Natural killer cell (primary cell): ENCODE results near the gene CRTC1. TPM values are rescaled to one million over a fixed set of nuclear protein-coding genes. Genes with fewer than 3 reads are reported as not detected.
A peak's percentile ranks its signal among the peaks of the same experiment; 100 is the strongest.

ENCODE experiments used
- ATAC-seq, 3 donors: fragments of 150-1000 bp in 2 of 3; fragments of 200-7000 bp in 1 of 3; cut with Tn5 transposase; 1 replicate in 1 of 3; 2 replicates in 2 of 3; pipeline ENCODE4 v1.10.0; 2021; ENCODE audit warnings: mild to moderate bottlenecking in 2 of 3, moderate library complexity in 2 of 3
- DNase-seq, 2 donors: peaks; one replicate each; pipeline versions ENCODE4 v3.0.0 to v3.0.0-alpha.2; 2013 to 2021; ENCODE audit warnings: mixed read lengths in 1 of 2
- H3K27ac ChIP-seq: one replicate; pipeline ENCODE4 v1.5.1; 2013; ENCODE audit warnings: mild to moderate bottlenecking, low read length
- H3K27me3 ChIP-seq: one replicate; pipeline ENCODE4 v1.6.1; 2013; ENCODE audit warnings: low read length; ENCODE audit not compliant: control insufficient read depth, insufficient read depth
- H3K36me3 ChIP-seq: one replicate; pipeline ENCODE4 v1.6.1; 2013; ENCODE audit warnings: low read length; ENCODE audit not compliant: control insufficient read depth, insufficient read depth
- H3K4me1 ChIP-seq: one replicate; pipeline ENCODE4 v1.6.1; 2013; ENCODE audit warnings: low read length; ENCODE audit not compliant: control insufficient read depth, insufficient read depth
- H3K4me3 ChIP-seq: one replicate; pipeline ENCODE4 v1.5.1; 2013; ENCODE audit warnings: low read length
- H3K9me3 ChIP-seq: one replicate; pipeline ENCODE4 v1.6.1; 2013; ENCODE audit warnings: low read length; ENCODE audit not compliant: control insufficient read depth, insufficient read depth
- H3K27ac Mint-ChIP-seq, 2 donors: one replicate each; pipeline ENCODE4 v1.8.0; 2022; ENCODE audit warnings: mild to moderate bottlenecking in 2 of 2, mixed read lengths in 2 of 2, moderate library complexity in 1 of 2
- H3K27me3 Mint-ChIP-seq, 2 donors: one replicate each; pipeline ENCODE4 v1.8.0; 2022; ENCODE audit warnings: low read depth in 2 of 2, mixed read lengths in 2 of 2
- H3K36me3 Mint-ChIP-seq: one replicate; pipeline ENCODE4 v1.8.0; 2022; ENCODE audit warnings: mixed read lengths
- H3K4me1 Mint-ChIP-seq, 2 donors: one replicate each; pipeline ENCODE4 v1.8.0; 2022; ENCODE audit warnings: mixed read lengths in 2 of 2
- H3K4me3 Mint-ChIP-seq: one replicate; pipeline ENCODE4 v1.8.0; 2022; ENCODE audit warnings: mild to moderate bottlenecking, moderate library complexity, mixed read lengths
- H3K9me3 Mint-ChIP-seq, 2 donors: one replicate each; pipeline ENCODE4 v1.8.0; 2022; ENCODE audit warnings: mixed read lengths in 2 of 2
- CTCF ChIP-seq: fragments of 200-600 bp; IDR thresholded peaks from one replicate; pipeline ENCODE4 v1.8.0; 2022; ENCODE audit warnings: antibody characterized with exemption
- WGBS: methylation state at CpG from one replicate; pipeline ENCODE4 v1.1.7; 2013; ENCODE audit warnings: missing lambda C conversion rate; ENCODE audit not compliant: insufficient coverage; 5-methylcytosine and 5-hydroxymethylcytosine counted together
- intact Hi-C: fragments of 100-400 bp; cut with micrococcal nuclease; formaldehyde crosslinking; loops from one replicate; pipeline ENCODE4 v1.14.2; 2022
- total RNA-seq, 4 donors: library from RNA; stranded (reverse); fragments of 120-200 nt in 1 of 4; gene quantifications; one replicate each; pipeline versions ENCODE4 v1.2.3 to v1.2.4, GENCODE V29; 2013 to 2022

CRTC1 gene
- total RNA-seq, 3 donors from 2014 or later (not counting 1 experiment from before 2014, with no cell fraction given): 14.1 to 17.0 (median 14.3) TPM

DNA sequence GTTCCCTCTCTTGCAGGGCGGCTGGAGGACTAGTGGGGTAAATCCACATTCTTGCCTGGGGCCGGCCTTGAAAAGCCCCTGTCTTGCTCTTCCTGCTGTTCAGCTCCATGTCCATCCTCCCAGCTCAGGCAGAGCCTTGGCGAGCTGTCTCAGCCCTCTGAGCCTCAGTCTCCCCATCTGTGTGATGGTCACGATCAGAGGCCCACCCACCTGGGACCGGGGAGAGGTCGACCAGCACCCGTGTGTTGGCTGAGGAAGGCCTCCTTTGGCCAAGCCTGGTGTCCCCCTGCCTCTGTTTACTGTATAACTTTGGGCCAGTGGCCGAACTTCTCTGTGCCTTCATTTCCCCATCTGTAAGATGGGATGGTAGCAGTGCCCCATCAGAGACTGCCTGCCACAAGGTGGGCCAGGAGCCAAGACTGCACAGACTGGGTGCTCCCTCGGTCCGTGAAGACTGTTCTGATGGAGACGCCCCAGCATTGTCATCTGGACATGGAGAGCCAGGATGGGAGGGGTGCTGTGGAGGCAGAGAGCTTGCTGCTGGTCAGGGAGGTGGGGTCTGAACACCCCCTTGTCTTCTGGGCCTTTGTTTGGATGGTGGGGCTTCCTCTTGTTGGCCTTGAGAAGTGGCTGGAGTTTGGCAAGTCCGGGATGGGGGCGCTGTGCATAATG lies 28.2 kb upstream of the CRTC1 start:
- no peak overlapping the region for H3K27ac ChIP-seq
- H3K27me3 ChIP-seq: no peaks in the 10 kb centered on the region
- H3K4me1 Mint-ChIP-seq: peaks cover 20 to 45% of the 10 kb centered on the region in 2 donors
- WGBS: 97% methylated on average over 13 of the region's 13 CpGs
- no peaks in the 10 kb centered on the region for H3K36me3 Mint-ChIP-seq
- DNase-seq: no peak
- no peak overlapping the region for H3K27ac Mint-ChIP-seq
- H3K27me3 Mint-ChIP-seq: no peaks in the 10 kb centered on the region
- peaks cover 15% of the 10 kb centered on the region for H3K4me1 ChIP-seq
- intact Hi-C loops: no loop called here
- no peak overlapping the region for H3K4me3 Mint-ChIP-seq
- no peak for TF ChIP-seq CTCF
- H3K9me3 ChIP-seq: no peaks in the 10 kb centered on the region
- H3K4me3 ChIP-seq: no peak overlapping the region
- H3K36me3 ChIP-seq: no peaks in the 10 kb centered on the region
- H3K9me3 Mint-ChIP-seq: peaks cover 0 to 4% of the 10 kb centered on the region in 2 donors
- ATAC-seq: no peak

DNA sequence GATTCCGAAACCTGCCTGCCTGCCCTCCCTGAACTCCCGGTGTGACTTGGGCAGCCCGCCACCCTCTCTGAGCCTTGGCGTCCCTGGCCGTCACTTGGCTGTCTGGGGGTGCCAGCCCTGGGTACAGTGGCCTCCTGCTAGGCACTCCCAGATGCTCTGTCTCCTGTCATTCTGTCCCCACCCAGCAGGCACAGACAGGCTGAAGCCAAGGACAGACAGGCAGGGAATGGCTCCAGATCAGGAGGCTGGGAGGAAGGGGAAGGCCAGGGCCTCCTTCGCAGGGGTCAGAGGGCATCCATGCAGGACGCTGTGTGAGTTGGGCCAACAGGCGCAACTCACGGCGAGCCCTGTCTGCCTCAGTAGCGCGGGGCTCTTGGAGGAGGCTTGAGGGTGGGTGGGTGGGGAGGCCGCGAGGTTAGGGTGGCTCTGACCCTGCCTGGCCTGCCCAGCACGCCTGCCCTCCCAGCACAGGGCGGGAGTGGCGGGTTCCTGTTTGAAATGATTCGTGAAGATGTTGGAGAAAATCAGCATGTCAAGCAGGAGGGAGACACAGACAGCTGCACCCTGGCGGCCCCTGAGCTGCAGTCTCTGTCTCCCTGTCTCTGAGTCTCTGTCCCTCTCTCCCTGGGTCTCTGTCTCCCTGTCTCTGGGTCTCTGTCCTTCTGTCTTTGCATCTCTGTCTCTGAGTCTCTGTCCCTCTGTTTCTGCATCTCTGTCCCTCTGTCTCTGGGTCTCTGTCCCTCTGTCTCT lies 27.0 kb upstream of the CRTC1 start:
- Mint-ChIP-seq H3K4me1 (peaks cover 24 to 46% of the 10 kb centered on the region in 2 donors), H3K9me3 (peaks cover 0 to 4% of the 10 kb centered on the region in 2 donors), H3K36me3 (no peaks in the 10 kb centered on the region), H3K27me3 (no peaks in the 10 kb centered on the region), H3K27ac (no peak overlapping the region), H3K4me3 (no peak overlapping the region)
- no peak for DNase-seq
- H3K27ac ChIP-seq: no peak overlapping the region
- WGBS: 89% methylated on average over 15 of the region's 19 CpGs
- no peak overlapping the region for H3K4me3 ChIP-seq
- intact Hi-C loops: no loop called here
- no peaks in the 10 kb centered on the region for H3K27me3 ChIP-seq
- peaks cover 10% of the 10 kb centered on the region for H3K4me1 ChIP-seq
- H3K36me3 ChIP-seq: no peaks in the 10 kb centered on the region
- TF ChIP-seq CTCF: no peak
- ATAC-seq: no peak
- H3K9me3 ChIP-seq: no peaks in the 10 kb centered on the region

- peaks cover 0 to 4% of the 10 kb centered on the region in 2 donors for H3K9me3 Mint-ChIP-seq
- no peak for ATAC-seq
- no peak overlapping the region for H3K27ac ChIP-seq
- peaks cover 3% of the 10 kb centered on the region for H3K36me3 ChIP-seq
- H3K4me1 Mint-ChIP-seq: peaks cover 26 to 42% of the 10 kb centered on the region in 2 donors
- TF ChIP-seq CTCF: no peak
- H3K4me3 ChIP-seq: no peak overlapping the region
- no peaks in the 10 kb centered on the region for H3K36me3 Mint-ChIP-seq
- peak overlapping the region in 1 of 2 donors; percentile 10 for H3K27ac Mint-ChIP-seq
- H3K4me3 Mint-ChIP-seq: no peak overlapping the region
- H3K27me3 Mint-ChIP-seq: no peaks in the 10 kb centered on the region
- intact Hi-C loops: no loop called here
- WGBS: 79% methylated on average over 20 of the region's 20 CpGs
- H3K9me3 ChIP-seq: no peaks in the 10 kb centered on the region
- H3K27me3 ChIP-seq: no peaks in the 10 kb centered on the region
- no peak for DNase-seq
- peaks cover 10% of the 10 kb centered on the region for H3K4me1 ChIP-seq
These were observed 25.7 kb upstream of the CRTC1 start for GRCh38 chr19:18657590-18658365.
